ENCODE measurements around the gene SLITRK3.

DNA sequence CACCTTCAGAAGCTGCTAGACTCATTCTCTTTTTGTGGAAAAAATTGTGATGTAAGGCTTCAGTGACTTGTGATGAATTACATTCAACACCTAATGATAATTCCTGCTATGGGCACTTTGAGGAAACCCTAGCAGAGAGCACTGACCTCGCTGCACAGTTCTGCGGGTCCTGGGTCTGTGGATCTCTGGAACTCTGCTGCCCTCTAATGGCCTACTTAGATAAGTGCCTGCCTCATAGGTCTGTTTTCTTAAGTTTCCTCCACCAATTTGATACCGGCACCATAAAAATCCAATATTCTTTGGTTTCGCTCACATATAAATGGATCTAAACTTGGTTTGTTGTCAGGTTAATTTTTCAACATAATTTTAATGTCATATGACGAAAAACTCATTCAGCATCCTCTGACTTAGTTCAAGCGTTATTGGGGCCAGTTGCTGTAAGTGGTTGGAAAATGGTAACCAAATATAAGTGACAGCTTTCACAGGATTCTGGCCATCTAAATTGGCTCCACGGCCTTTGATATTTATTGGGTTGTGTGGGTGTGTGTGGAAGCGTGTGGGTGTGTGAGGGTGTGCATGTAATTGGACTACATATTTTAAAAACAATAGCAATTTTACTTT lies 10.4 kb downstream of the SLITRK3 start:
- TF ChIP-seq, protein P1, sequence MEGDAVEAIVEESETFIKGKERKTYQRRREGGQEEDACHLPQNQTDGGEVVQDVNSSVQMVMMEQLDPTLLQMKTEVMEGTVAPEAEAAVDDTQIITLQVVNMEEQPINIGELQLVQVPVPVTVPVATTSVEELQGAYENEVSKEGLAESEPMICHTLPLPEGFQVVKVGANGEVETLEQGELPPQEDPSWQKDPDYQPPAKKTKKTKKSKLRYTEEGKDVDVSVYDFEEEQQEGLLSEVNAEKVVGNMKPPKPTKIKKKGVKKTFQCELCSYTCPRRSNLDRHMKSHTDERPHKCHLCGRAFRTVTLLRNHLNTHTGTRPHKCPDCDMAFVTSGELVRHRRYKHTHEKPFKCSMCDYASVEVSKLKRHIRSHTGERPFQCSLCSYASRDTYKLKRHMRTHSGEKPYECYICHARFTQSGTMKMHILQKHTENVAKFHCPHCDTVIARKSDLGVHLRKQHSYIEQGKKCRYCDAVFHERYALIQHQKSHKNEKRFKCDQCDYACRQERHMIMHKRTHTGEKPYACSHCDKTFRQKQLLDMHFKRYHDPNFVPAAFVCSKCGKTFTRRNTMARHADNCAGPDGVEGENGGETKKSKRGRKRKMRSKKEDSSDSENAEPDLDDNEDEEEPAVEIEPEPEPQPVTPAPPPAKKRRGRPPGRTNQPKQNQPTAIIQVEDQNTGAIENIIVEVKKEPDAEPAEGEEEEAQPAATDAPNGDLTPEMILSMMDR (IDR thresholded peaks at IDR 0.05; ENCODE audit: poor library complexity), result peak; percentile 90
- TF ChIP-seq EZH2phosphoT487 (IDR thresholded peaks at IDR 0.05; ENCODE audit: low read depth, severe bottlenecking, unreplicated experiment), result no peak

All from hepatocyte (in vitro differentiated cells).